H54 (cell line): ENCODE results near the gene LPP.

Experiments
- DNase-seq: peaks from one replicate; pipeline ENCODE4 v3.0.0; 2011; ENCODE audit warnings: low spot score, mixed read lengths; ENCODE audit not compliant: insufficient read length
- FAIRE-seq: peaks from 3 replicates; lab custom pipeline; 2011; peaks lifted over from hg19 to GRCh38; lab: Jason Lieb, UNC
- POLR2A ChIP-seq: IDR thresholded peaks from 2 replicates; pipeline ENCODE4 v1.6.1; 2011; ENCODE audit warnings: low read depth, mild to moderate bottlenecking, low read length

Gene LPP

DNA sequence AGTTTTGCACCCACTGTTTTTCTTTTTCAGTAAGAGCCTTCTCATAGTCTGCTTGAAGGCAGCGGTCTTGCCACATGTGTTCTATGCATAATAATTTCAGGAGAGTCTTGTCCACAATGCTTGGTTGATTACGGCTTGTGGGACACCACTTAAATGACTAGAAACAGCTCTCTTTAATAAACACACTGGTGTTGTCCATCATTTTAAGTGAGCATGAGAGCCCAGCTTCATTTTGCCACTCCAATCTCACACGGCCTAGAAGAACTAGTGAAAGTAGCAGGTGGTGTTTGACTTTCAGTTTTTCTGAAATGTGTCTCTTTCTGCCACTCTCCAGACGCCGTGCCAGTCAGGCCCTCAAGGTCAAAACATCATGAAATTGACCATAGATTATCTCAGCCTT lies 292.1 kb downstream of the LPP start:
- no peak for FAIRE-seq
- no peak for DNase-seq
- no peak for TF ChIP-seq POLR2A

DNA sequence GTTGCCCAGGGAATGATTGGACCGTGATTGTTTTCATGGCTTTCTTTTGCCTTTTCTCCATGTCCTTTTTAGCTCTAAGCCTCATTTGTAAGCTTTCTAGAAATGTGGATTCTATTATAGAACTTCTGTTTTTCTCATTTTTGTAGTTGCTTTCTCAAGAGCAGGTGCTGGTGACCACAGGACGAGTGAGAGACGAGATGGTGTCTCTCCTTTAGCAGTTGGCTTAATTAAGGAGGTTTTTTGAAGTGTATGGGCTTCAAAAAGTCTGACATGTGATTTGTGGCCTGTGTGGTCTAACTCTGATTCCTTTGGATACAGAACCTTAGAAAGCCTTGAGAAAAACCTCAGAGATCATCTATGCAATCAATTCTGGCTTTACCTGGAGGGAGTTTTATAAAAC lies 292.8 kb downstream of the LPP start:
- DNase-seq (no peak), FAIRE-seq (no peak)
- TF ChIP-seq POLR2A: no peak

DNA sequence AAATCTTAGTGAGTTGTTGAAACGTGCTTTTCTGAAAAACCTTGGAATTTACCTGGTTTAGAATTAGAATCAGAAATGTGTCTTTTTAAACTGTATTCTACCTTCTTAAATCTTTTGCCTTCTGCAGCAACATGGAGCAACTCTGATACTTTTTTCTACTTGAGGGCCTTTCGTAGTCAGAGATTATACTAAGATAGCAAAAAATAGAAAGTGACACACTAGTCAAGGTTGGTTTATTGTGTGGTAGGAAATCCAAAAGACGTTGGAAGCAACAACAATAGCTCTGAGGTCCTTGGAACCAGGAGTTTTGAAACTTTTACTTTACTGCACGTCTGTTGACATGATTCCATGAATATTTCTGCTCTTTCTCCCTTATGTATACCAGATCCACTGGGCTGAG lies 294.9 kb downstream of the LPP start:
- FAIRE-seq (no peak), DNase-seq (no peak)
- no peak for TF ChIP-seq POLR2A

- DNase-seq: no peak
- no peak for FAIRE-seq
- no peak for TF ChIP-seq POLR2A
Measured at GRCh38 chr3:188449421-188449820, 295.5 kb downstream of the LPP start.

DNA sequence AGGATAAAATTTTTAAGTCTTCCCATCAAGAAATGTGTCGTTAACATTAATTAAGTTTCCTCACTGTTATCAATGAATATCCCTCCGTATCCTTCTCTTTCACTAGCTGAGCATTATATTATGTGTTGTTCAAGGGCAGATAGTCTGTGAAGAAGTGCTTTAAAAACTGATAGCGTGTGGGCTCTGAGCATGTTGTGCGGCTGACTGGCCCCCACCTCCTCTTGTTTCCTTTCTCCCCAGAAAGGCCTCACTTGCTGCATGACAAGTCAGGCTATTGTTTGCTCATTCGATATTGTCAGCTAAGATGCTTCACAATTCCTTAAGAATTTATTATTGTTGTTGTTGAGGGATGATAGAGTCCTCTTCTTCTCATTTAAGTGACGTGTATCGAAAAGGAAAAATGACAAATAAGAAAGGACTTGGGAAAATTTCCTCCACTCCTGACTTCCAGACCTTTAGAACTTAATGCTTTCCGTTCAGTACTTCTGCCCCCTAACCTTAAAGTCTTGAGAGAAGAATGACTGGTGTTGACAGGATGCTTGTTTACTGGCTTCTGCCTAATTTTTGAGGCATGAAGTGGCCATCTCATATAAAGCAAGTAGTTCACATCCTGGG lies 298.3 kb downstream of the LPP start:
- TF ChIP-seq POLR2A: no peak
- no peak for FAIRE-seq
- no peak for DNase-seq

GRCh38 chr3:188453431-188454384 lies 299.8 kb downstream of the LPP start:
- TF ChIP-seq POLR2A: no peak
- DNase-seq (no peak), FAIRE-seq (no peak)

GRCh38 chr3:188455748-188456147 lies 301.8 kb downstream of the LPP start:
- no peak for TF ChIP-seq POLR2A
- DNase-seq: no peak
- FAIRE-seq: no peak

DNA sequence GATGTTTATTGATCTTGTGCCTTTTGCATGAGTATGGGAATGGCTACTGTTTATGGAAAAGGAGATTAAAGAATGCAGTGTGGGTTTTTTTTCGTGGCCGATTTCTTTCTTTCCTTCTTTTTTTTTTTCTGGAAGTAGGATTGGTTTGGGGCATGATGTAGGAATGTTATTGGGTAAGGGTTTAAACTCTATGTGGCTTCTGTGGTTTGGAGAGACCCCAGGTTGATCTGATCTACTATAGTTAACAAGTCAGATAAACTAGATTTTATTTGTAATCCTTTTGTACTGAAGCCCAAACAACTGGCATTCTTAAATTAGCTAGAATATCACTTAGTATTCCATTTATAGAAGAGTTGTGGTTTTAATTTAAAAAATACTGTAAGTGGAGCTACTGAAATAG lies 304.8 kb downstream of the LPP start:
- no peak for TF ChIP-seq POLR2A
- no peak for FAIRE-seq

DNA sequence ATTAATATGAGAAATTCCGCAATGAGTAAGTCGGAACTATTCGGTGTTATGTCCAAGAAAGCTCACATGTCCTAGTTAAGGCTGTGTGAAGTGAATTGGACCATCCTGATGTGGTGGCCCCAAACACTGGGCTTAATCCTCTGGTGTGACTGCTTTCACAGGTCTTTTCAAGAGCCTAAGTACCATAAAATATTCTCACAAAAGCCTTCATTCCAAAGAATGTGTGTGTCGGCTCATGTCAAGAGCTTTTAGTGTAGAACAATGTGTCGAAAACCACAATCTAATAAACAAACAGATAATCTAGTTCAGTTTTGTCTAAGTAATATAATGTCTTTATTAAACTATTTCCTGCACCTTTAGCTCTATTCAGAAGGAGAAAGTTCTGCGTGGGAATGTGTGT lies 311.4 kb downstream of the LPP start:
- TF ChIP-seq POLR2A: no peak
- DNase-seq (no peak), FAIRE-seq (peak; percentile 11)

More for the DNA sequence above, 304.8 kb downstream of the LPP start:
- DNase-seq: no peak

- no peak for FAIRE-seq
- TF ChIP-seq POLR2A: no peak
- DNase-seq: no peak
Measured at GRCh38 chr3:188468196-188468595, 314.2 kb downstream of the LPP start.

GRCh38 chr3:188468662-188469061 lies 314.7 kb downstream of the LPP start:
- FAIRE-seq (no peak), DNase-seq (no peak)
- no peak for TF ChIP-seq POLR2A

- no peak for DNase-seq
- TF ChIP-seq POLR2A: no peak
Measured at GRCh38 chr3:188469228-188469885, 315.4 kb downstream of the LPP start.

GRCh38 chr3:188470508-188471130 lies 316.7 kb downstream of the LPP start:
- TF ChIP-seq POLR2A: no peak
- FAIRE-seq: no peak
- DNase-seq: no peak

More at GRCh38 chr3:188469228-188469885, 315.4 kb downstream of the LPP start:
- no peak for FAIRE-seq

DNA sequence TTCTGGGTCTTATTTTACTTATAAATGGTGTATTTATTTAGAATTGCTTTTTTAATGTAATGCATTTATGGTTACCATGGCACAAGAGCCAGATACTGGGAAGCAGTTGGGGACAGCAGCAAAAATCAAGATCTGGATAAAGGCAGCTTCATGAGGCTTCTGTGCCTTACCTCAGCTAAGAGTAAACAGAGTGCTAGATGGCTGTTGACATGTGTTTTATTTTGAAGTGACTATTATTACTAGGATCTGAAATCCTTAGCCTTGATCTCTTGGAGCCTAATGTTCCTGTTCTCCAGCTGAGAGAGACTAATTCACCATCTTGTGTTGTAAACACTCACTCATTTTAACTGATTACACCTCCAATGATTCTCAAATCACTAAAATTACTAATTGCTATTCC lies 317.8 kb downstream of the LPP start:
- FAIRE-seq: no peak

More for the DNA sequence above, 317.8 kb downstream of the LPP start:
- no peak for DNase-seq
- TF ChIP-seq POLR2A: no peak
